ENCODE results near the gene PCDHA1. TPM values are rescaled to one million over a fixed set of nuclear protein-coding genes. Genes with fewer than 3 reads are reported as not detected.

The PCDHA1 gene
- total RNA-seq, 1 donor from 2014 or later = 0.24 TPM

GRCh38 chr5:140986117-140986521 is 200.2 kb downstream of the PCDHA1 start:
- no peaks in the 10 kb centered on the region for H3K9me3 Mint-ChIP-seq
- no peak overlapping the region for H3K9ac ChIP-seq
- peaks cover 23% of the 10 kb centered on the region for H3K27me3 ChIP-seq
- H3K27me3 Mint-ChIP-seq (ENCODE audit: insufficient read depth, low read depth) = peaks cover 3% of the 10 kb centered on the region
- peak overlapping the region; percentile 67 for H3K27ac Mint-ChIP-seq
- H3K79me2 ChIP-seq (ENCODE audit: low read depth) = no peaks in the 10 kb centered on the region
- H3K9me3 ChIP-seq (ENCODE audit: low read depth) = no peaks in the 10 kb centered on the region
- H3K4me3 ChIP-seq = no peak overlapping the region
- H3K4me1 ChIP-seq = peaks cover 46% of the 10 kb centered on the region
- DNase-seq (ENCODE audit: low spot score) = peak; percentile 94
- peak overlapping the region; percentile 56 for H3K4me2 ChIP-seq
- no peak overlapping the region for H2AFZ ChIP-seq (replicated peaks)
- H4K20me1 ChIP-seq (ENCODE audit: low read depth) = peaks cover 40% of the 10 kb centered on the region
- H3K4me1 Mint-ChIP-seq = peaks cover 49% of the 10 kb centered on the region
- H3K36me3 ChIP-seq = no peaks in the 10 kb centered on the region
- peak overlapping the region; percentile 42 for H3K4me3 Mint-ChIP-seq
- H3F3A ChIP-seq (ENCODE audit: low read depth) = peaks cover 44% of the 10 kb centered on the region
- no peak for TF ChIP-seq EZH2 (IDR thresholded peaks at IDR 0.05)
- TF ChIP-seq EZH2phosphoT487 (IDR thresholded peaks at IDR 0.05) = peak; percentile 96
- peaks cover 2% of the 10 kb centered on the region for H3K36me3 Mint-ChIP-seq
- H3K27ac ChIP-seq = peak overlapping the region; percentile 96

GRCh38 chr5:140988100-140988499 is 202.2 kb downstream of the PCDHA1 start:
- Histone ChIP-seq H3K9ac (no peak overlapping the region), H3K79me2 (ENCODE audit: low read depth) (no peaks in the 10 kb centered on the region), H3K27ac (no peak overlapping the region), H4K20me1 (ENCODE audit: low read depth) (peaks cover 40% of the 10 kb centered on the region), H2AFZ (replicated peaks) (no peak overlapping the region), H3K36me3 (no peaks in the 10 kb centered on the region), H3K9me3 (ENCODE audit: low read depth) (no peaks in the 10 kb centered on the region), H3F3A (ENCODE audit: low read depth) (peaks cover 44% of the 10 kb centered on the region), H3K4me1 (peaks cover 49% of the 10 kb centered on the region), H3K4me3 (no peak overlapping the region), H3K4me2 (no peak overlapping the region), H3K27me3 (peaks cover 17% of the 10 kb centered on the region)
- TF ChIP-seq EZH2phosphoT487 (IDR thresholded peaks at IDR 0.05) (no peak), CTCF (IDR thresholded peaks at IDR 0.05) (no peak), EZH2 (IDR thresholded peaks at IDR 0.05) (no peak)
- no peak for DNase-seq (ENCODE audit: low spot score)
- Mint-ChIP-seq H3K9me3 (no peaks in the 10 kb centered on the region), H3K36me3 (peaks cover 2% of the 10 kb centered on the region), H3K4me1 (peaks cover 53% of the 10 kb centered on the region), H3K27me3 (ENCODE audit: insufficient read depth, low read depth) (peaks cover 3% of the 10 kb centered on the region), H3K4me3 (no peak overlapping the region), H3K27ac (no peak overlapping the region)

- Histone ChIP-seq H3K79me2 (ENCODE audit: low read depth) (no peaks in the 10 kb centered on the region), H2AFZ (replicated peaks) (no peak overlapping the region), H3K27me3 (peaks cover 12% of the 10 kb centered on the region), H3K27ac (no peak overlapping the region), H3K4me2 (peak overlapping the region; percentile 25), H4K20me1 (ENCODE audit: low read depth) (peaks cover 40% of the 10 kb centered on the region), H3K36me3 (no peaks in the 10 kb centered on the region), H3K9ac (no peak overlapping the region), H3K9me3 (ENCODE audit: low read depth) (no peaks in the 10 kb centered on the region), H3F3A (ENCODE audit: low read depth) (peaks cover 44% of the 10 kb centered on the region), H3K4me1 (peaks cover 50% of the 10 kb centered on the region), H3K4me3 (no peak overlapping the region)
- DNase-seq (ENCODE audit: low spot score) = no peak
- TF ChIP-seq EZH2 (IDR thresholded peaks at IDR 0.05) (no peak), EZH2phosphoT487 (IDR thresholded peaks at IDR 0.05) (no peak), CTCF (IDR thresholded peaks at IDR 0.05) (no peak)
- peaks cover 3% of the 10 kb centered on the region for H3K27me3 Mint-ChIP-seq (ENCODE audit: insufficient read depth, low read depth)
- no peak overlapping the region for H3K4me3 Mint-ChIP-seq
- no peak overlapping the region for H3K27ac Mint-ChIP-seq
- peaks cover 2% of the 10 kb centered on the region for H3K36me3 Mint-ChIP-seq
- no peaks in the 10 kb centered on the region for H3K9me3 Mint-ChIP-seq
- peaks cover 53% of the 10 kb centered on the region for H3K4me1 Mint-ChIP-seq
Measured at GRCh38 chr5:140988608-140989007, 202.7 kb downstream of the PCDHA1 start.

GRCh38 chr5:140989254-140990020 is 203.5 kb downstream of the PCDHA1 start:
- Histone ChIP-seq H3K9ac (no peak overlapping the region), H3K27ac (no peak overlapping the region), H3K27me3 (peaks cover 4% of the 10 kb centered on the region), H3K4me3 (no peak overlapping the region), H3K4me1 (peaks cover 50% of the 10 kb centered on the region), H2AFZ (replicated peaks) (no peak overlapping the region), H3K9me3 (ENCODE audit: low read depth) (no peaks in the 10 kb centered on the region), H4K20me1 (ENCODE audit: low read depth) (peaks cover 40% of the 10 kb centered on the region), H3K79me2 (ENCODE audit: low read depth) (no peaks in the 10 kb centered on the region), H3F3A (ENCODE audit: low read depth) (peaks cover 42% of the 10 kb centered on the region), H3K36me3 (no peaks in the 10 kb centered on the region), H3K4me2 (peak overlapping the region; percentile 25)
- TF ChIP-seq CTCF (IDR thresholded peaks at IDR 0.05) (no peak), EZH2phosphoT487 (IDR thresholded peaks at IDR 0.05) (no peak), EZH2 (IDR thresholded peaks at IDR 0.05) (no peak)
- Mint-ChIP-seq H3K27ac (peak overlapping the region; percentile 54), H3K4me1 (peaks cover 53% of the 10 kb centered on the region), H3K27me3 (ENCODE audit: insufficient read depth, low read depth) (peaks cover 4% of the 10 kb centered on the region), H3K36me3 (no peaks in the 10 kb centered on the region), H3K9me3 (no peaks in the 10 kb centered on the region), H3K4me3 (no peak overlapping the region)
- DNase-seq (ENCODE audit: low spot score) = no peak
